ENCODE data around the gene PBOV1.
"Not testable (repeated sequence)": the region's sequence is repeated elsewhere in the genome, so short reads cannot be mapped to it uniquely, and the experiment has no call there.

The PBOV1 gene

DNA sequence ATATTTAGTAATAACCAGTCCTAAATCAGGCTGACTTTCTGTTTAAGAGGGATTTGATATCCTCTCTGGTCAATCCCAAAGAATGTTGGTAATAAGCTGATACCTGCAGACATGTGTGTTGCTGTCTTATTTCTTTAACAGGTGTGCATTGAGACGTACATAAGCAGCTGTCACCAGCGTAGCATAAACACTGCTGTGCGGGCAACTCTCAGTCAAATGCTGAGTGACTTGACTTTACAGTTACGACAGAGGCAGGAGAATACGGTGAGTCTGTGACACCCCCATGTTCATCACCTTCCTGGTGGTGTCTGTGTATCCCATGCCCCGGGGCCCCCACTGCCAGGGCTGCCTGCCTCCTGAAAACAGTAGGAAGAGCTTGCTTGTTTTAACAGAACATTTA, 20.1 kb upstream of the PBOV1 start:
- no peak for DNase-seq (ENCODE audit: low read depth in 2 of 2, low spot score in 1 of 2)

DNA sequence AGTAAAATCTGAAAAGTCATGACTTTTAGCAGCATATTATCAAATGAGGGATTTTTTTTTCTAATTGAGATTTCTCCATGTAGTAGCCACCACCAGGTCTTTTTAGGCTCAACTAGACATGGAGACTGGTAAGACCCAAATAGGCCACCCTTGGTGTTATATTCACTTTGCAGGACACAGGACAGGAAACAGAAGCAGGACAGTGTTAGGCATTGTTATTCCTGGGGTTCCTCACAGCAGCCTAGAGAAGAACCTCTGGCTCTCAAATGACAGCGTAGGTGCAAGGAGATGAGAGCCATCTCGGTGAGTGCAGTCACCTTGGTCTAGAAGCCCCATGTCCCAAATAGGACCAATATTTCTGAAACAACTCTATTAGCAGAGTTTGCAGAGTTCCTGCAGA, 19.2 kb upstream of the PBOV1 start:
- DNase-seq (ENCODE audit: low read depth in 2 of 2, low spot score in 1 of 2): no peak

DNA sequence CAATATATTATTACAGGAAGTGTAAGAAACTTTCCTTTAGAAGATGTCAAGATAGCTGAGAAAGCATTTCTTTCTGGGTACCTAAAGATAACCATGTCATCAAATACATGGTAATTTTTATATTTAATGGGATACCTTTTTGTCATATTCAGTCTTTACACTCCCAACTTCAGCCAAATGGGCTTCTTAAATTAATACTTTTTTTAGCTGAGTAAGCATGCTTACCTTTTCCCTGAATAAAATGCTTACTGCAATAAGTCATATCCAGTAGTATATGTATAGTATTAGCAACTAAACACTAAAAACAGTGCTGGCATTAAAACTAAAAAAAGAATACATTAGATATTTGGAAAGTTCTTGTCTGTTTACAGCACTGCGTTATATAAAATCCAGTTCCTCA, 17.4 kb upstream of the PBOV1 start:
- no peak for DNase-seq (ENCODE audit: low read depth in 2 of 2, low spot score in 1 of 2)

DNA sequence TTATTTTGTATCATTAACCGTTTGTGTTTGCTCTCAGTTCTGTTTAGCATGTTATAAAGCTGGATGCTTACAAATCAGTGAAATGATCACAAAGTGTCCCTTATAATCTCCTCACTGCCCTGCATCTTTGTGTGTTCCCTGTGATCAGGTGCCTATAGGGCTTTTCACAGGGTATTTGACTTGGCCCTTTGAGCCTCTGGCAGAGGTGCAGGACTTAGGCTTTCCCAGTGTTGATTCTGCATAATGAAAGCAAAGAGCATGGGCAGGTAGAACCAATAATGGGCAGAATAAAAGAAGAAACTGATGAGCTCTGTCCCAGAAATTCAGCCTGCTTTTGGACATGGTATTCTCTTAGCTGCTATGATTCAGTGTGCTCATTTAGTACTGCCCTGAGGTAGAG, 16.9 kb upstream of the PBOV1 start:
- no peak for DNase-seq (ENCODE audit: low read depth in 2 of 2, low spot score in 1 of 2)

DNA sequence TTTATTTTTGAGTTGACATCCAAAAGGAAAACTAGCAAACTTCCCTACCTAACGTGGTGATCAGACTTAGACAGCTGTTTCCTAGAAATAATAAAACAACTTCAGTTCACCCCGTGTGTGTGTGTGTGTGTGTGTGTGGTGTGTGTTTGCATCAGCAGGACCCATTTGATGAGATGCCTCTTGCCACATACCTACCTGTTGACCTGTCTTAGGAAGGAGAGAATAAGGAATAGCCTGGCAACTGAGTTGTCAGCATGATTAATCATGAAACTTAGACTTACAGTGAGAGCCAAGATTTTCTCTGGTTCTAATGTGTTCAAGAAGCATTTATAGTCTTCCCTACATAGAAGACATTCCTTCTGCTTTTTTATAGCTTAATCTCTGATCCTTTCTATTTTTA, 16.1 kb upstream of the PBOV1 start:
- DNase-seq (ENCODE audit: low read depth in 2 of 2, low spot score in 1 of 2): no peak

DNA sequence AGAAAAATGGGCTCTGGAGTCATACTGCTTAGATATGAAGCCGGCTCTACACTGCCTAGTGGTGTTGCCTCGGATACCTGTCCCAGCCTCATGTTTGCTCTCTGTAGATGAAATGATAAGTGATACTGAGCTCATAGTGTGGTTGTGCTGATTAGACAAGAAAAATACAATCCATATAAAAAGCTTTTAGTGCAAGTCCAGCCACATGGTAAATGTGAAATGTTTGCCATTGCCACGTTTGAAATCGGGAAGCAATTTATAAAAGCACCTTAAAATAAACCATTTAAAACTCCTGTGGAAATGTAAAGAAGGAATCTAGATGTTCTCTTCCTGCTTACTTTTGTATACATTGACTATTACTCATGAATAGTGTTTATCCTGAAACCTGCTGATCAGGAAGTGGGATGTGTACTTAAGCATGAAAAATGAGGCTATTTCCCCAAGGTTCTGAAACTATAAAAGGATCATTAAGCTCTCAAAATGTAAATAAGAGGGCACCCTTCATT, 13.1 kb upstream of the PBOV1 start:
- DNase-seq (ENCODE audit: low read depth in 2 of 2, low spot score in 1 of 2): no peak

DNA sequence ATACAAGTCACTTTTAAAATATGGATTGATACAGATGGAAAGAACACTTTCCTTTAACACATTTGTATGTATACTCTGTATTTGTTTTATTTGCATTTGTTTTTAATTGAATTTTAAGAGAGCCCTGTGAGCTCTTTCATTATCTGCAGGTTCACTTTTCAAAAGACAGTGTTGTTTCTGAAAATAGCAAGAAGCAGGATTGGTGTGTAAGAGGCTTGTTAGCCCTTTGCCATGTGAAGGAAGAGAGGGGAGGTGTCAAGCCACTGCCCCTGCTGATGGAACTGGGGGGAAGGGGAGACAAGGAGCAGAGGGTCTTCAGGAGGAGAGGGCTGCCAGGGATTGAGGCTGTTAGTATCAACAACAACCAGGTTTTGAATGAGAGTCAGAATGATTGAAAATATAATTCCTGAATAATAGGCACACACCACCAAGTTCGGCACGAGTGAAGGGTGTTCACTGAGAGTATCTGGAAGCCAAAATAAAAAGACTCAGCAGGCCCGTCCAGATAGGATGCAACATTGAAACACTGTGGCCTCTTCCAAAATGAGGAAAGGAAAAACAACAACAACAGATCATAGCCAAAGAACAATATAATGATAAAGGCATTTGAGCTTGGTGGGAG, 12.6 kb upstream of the PBOV1 start:
- DNase-seq (ENCODE audit: low read depth in 2 of 2, low spot score in 1 of 2): no peak

DNA sequence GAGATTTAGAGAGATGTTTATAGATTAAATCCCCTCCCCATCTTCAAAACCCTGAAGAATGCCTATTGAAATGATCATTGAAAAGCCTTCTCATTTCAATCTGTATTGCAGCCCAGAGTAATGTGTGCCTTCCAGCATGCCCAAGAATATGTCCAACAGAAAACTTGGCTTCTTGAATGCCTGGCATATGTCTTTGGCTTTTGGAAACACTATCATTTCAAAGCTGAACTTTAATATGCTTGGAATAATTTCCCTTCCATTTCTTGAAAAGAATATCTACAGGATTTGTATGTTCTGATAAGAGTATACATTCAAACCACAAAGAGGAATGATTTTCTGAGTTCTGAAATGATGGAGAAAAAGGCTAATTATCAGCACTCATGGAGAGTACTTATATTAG, 11.9 kb upstream of the PBOV1 start:
- DNase-seq (ENCODE audit: low read depth in 2 of 2, low spot score in 1 of 2): no peak

DNA sequence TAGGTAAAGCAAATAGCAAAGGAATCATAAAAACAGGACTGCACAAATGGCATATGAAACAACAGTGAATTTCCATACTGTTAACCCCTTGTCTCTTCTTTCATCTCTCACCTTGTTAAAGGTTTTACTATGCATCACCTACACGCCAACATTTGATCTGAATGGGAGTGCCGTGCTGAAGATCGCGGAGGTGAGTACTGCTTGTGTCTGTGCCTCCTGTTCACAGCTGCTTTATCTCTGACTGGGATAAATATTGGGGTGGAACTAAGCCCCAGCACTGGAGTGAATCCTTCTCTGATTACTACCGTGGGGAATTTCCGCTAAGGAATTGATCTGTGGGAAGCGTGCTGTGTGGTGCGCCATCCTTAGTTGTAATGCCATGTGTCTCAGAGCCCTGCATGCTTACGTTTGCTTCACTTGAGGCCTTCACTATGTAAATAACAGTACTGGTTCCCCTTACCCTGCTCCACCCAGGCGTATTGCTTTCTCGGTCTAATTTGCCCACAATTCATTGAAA, 11.4 kb upstream of the PBOV1 start:
- no peak for DNase-seq (ENCODE audit: low read depth in 2 of 2, low spot score in 1 of 2)

DNA sequence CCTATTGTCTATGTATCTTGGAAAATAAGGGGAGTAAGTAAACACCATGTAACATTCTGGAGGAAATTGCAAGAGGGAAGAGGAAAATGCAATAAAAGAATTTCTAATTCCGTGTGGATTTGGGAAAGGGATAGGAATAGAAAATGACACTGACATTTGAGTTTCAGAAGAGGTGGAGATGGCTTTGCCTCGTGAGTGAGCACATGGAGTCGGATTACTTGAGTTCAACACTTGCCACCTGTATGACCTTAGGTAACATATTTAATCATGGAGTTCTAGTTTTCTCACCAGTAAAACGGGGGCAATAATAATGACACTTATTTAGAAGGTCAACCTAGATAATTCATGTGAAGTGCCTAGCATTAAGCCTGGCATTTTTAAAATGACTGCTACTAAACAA, 10.8 kb upstream of the PBOV1 start:
- no peak for DNase-seq (ENCODE audit: low read depth in 2 of 2, low spot score in 1 of 2)

DNA sequence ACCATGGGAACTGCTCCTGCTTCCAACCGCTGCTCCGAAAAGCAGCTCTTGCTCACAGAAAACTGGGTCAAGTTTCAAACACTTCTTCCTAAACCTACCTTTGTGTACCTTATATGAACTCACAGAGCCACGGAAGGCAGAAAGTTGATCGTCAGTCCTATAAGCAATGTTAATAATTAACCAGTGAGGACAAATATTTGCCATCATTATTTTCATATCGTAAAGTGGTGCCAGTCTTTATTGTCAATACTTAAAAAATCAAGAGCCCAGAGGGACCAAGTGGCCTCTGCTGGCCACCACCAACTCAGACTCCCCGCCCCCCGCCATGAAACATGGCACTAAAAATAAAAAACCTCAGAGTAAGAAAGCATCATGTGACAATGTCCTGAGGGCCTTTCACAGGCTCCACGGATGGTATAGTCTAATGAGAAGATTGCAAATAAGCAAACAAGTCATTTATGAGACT, 9.1 kb upstream of the PBOV1 start:
- DNase-seq (ENCODE audit: low read depth in 2 of 2, low spot score in 1 of 2): no peak

DNA sequence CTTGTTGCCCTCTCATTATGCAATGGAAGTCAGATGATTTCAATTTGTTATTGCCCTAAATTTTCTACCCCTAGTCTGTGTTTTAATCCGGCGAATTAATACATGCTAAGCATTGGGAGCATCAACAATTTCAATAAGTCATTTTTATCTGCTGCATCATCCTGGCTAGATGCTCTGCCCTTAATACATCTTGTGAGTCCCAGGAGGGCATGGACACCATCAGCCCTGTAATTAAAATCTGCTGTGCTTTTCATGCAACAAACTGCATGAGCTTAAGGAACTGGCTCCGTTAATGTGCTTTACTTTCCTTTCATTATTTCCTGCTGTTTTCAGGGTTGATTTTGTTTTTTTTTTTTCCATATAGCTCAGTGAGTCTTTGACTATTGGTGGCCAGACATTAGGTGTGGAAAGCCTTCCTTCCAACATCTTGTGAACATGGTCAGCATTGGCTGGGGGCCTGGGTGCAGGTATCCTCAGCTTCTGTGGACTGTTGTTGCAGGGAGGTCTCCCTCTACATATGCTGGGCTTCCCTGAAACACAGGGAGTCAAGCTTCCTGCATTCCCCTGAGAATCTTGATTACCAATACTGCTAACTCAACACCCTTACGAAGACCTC, 8.5 kb upstream of the PBOV1 start:
- no peak for DNase-seq (ENCODE audit: low read depth in 2 of 2, low spot score in 1 of 2)

DNA sequence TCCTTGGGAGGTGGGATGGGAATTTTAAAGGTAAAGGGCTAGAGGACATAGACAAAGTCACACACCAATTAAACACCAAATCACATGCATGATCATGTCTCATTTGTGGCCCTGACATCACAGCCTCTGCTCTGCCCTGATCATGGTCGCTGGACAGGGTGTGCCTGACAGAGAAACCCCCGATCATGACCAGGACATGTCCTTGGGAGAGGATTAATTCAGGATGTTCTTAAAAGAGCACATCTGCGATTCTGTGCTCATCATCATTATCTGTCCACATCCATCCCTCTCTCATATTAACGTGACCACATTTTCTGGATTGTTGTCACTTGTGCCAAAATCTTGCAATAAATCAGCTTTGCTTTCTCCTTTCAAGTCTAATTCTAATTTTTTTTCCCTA, 7.7 kb upstream of the PBOV1 start:
- no peak for DNase-seq (ENCODE audit: low read depth in 2 of 2, low spot score in 1 of 2)

DNA sequence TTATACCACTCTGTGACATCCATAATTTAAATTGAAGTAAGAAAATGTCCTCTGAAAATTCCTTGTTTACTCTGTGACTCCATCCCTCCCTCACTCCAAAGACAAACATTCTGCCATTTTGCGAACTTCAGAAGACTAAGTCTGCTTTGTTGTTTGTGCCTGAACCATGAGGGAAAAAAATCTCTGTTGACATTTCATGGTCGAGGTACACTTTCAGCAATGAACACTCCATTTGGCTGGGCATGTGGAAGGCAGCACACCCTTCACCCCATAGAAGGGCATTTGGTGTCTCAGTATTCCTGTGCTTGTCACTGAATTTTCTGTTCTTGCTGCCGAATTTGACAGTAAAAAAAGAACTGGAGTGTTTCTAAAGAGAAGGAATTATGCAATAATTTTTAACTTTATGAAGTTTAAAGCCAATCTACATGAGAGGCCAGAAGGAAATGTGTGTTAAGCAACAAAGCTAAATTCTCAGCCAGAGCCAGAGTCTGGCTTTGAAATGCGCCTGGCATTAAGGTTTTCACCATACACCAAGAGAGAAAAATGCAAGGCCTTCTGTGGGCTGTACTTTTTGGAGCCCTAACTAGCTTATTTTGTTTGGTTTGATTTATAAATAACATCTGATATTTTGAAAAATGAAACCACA, 4.7 kb upstream of the PBOV1 start:
- no peak for DNase-seq (ENCODE audit: low read depth in 2 of 2, low spot score in 1 of 2)

DNA sequence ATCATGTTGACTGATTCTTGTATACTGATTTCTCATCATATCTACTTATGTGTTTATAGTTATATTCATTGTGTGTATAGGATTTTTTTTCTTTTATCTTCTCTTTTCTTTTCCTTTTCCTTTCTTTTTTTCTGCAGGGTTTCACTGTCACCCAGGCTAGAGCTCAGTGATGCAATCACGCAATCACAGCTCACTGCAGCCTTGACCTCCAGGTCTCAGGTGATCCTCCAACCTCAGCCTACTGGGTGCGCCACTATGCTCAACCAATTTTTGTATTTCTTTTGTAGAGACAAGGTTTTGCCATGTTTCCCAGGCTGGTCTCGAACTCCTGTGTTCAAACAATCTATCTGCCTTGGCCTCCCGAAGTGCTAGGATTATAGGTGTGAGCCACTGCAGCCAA, 1.6 kb upstream of the PBOV1 start:
- DNase-seq (ENCODE audit: low read depth in 2 of 2, low spot score in 1 of 2): no peak

DNA sequence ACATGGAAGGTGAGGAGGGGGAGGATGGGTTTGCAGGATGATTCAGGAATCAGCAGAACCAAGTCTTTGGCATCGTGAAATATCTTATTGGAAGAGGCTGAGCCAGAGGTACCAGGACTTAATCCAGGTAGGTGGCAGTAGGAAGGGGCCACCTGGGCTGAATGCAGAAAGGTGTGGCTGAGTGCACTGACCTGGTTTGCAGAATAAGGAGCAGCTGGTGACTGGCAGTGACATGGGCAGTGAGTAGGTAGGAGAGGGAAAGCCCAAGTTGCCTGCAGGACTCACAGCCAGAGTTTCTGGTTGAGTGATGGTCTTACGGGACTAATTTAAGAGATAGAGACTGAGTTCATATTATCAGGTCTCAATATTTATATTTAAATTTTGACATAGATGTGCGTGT, 1.1 kb upstream of the PBOV1 start:
- no peak for DNase-seq (ENCODE audit: low read depth in 2 of 2, low spot score in 1 of 2)

DNA sequence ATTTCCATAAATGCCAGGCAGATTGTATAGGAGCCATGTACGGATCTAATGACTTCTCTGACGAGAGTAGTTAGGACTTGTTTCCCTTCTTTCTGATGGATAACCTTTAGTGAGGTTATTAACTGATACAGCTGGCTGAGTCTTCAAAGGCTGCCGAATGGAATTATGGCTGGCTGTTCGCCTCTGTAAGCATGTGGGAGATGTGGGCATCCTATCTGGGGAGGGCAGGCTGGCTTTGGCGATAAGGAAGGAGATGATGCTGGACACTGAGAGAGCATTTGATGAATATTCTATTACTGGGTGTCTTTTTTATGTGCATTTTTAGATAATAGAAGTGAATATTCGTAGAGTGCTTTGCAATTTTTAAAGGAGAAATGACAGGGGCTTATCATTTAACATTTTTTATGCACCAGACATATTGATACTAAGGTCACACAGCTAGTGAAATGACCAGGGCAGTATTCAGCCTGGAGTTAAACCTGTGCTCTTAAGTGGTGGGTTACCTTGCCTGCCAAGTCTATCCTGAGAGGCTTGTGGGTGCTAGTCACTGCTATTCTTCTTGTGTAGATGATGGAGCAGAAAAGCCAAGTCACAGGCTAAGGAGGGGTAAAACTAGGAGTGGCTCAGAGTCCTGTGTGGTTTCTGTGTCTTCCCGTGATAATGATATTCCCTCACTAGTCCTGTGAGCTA, 3.1 kb downstream of the PBOV1 start:
- no peak for DNase-seq (ENCODE audit: low read depth in 2 of 2, low spot score in 1 of 2)

DNA sequence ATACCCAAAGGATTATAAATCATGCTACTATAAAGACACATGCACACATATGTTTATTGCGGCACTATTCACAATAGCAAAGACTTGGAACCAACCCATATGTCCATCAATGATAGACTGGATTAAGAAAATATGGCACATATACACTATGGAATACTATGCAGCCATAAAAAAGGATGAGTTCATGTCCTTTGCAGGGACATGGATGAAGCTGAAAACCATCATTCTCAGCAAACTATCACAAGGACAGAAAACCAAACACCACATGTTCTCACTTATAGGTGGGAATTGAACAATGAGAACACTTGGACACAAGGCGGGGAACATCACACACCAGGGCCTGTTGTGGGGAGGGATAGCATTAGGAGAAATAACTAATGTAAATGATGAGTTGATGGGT, 5.8 kb downstream of the PBOV1 start:
- not testable (repeated sequence) for DNase-seq (ENCODE audit: low read depth in 2 of 2, low spot score in 1 of 2)

DNA sequence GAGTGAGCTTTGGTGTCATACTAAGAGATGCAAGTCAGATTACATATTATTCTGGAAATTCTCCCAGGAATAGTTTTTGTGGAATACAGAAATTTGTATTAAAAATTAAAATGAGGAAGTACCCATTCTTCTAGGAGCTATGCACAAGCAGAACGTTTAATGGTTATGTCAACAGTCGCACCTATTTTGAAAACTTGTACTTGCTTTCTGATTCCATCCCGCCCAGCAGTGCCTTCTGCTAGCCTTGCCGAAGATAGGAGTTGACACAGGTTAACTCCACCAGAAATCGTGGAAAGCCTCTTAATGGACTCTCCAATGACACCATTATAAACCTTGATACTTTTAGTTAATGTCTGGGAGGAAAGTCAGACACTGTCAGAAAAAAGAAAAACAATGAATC, 6.7 kb downstream of the PBOV1 start:
- no peak for DNase-seq (ENCODE audit: low read depth in 2 of 2, low spot score in 1 of 2)

DNA sequence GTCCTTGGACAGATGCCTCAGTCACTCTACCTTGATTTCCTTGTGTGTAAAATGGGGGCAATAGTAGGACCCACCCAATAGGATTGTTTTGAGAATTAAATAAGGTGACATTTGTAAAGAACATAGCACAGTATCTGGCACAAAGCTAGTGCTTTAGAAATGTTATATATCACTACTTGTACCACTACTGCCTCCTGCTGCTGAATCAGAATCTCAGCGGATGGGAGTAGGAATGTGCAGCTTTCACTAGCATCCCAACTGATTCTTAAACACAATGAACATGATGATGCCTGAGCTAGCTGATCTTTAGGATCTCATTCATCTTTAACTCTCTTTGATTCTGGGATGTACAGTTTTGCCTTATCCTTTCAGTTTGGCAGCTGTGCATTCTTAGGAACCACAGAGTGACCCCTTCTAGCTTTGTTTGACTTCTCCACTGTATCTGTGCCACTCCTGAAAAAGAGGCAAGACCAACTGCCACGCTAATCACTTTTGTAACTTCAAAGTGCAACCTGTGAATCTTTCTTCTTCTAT, 7.2 kb downstream of the PBOV1 start:
- no peak for DNase-seq (ENCODE audit: low read depth in 2 of 2, low spot score in 1 of 2)

DNA sequence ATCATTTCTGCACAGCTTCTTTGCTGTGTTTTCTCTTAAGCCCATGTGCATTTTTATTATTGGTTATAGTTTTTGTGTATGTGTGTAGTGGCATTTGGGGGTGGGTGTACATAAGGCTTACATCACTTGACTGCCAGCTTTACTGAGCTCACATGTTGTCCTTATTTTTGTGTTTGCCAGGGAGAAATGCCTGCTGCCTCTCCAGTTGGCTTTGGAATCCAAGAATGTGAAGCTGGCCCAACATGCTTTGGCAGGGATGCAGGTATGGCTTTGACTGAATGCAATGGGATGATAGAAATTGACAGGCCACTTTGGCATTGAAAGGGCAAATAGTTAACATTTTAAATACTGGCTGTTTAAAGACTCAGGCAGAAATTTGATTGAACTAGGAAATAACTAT, 11.4 kb downstream of the PBOV1 start:
- DNase-seq (ENCODE audit: low read depth in 2 of 2, low spot score in 1 of 2): no peak

Data from stimulated activated CD8-positive, alpha-beta memory T cell treated with anti-CD3 and anti-CD28 coated beads, Interleukin-4, amount 100 ng/mL, for 4 hours (primary cell).